ENCODE results near the gene MPDZ.
"Not testable (repeated sequence)": the region's sequence is repeated elsewhere in the genome, so short reads cannot be mapped to it uniquely, and the experiment has no call there.

The MPDZ gene

GRCh38 chr9:13263511-13263910 lies 16.0 kb downstream of the MPDZ start:
- no peak for DNase-seq

- DNase-seq = no peak
Observed at GRCh38 chr9:13252852-13253251, 26.6 kb downstream of the MPDZ start.

- DNase-seq = no peak
Observed at GRCh38 chr9:13244181-13244580, 35.3 kb downstream of the MPDZ start.

DNA sequence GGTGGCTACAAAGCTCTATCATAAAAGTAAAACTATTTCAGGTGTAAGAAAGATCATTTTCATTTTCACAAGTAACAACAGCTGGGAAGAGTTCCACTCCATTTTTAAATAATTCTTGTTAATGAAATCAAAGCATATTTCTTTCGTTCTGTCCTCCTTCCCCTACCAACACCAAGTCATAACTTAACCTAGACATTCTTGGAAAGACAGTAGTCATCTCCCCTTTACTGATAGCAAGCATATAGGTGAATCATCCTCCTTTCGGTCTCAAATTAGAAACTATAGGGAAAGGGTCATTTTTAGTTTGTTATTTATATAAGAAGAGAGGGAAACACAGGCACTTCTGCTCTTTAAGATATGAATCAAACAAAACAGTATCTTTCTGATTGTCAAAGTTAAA lies 38.2 kb downstream of the MPDZ start:
- no peak for DNase-seq

GRCh38 chr9:13239660-13240059 lies 39.8 kb downstream of the MPDZ start:
- DNase-seq = no peak

DNA sequence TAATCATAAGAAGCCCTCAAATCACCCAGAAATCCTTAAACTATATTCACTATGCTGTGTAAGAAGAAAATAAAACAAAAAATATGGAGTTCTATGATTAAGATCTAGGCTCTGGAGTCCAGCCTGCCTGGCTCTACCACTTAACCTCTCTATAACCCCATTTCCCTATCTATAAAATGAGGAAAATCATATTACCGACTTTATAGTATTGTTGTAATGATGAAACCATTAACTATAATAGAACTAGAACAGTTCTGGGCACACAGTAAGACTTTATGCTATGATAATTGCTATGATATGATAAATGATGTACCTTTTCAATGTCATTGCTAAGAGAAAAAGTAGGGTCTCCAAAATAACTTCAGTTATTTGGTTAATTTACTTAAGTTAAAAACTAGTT lies 40.3 kb downstream of the MPDZ start:
- no peak for DNase-seq

- no peak for DNase-seq
Observed at GRCh38 chr9:13234932-13235331, 44.6 kb downstream of the MPDZ start.

DNA sequence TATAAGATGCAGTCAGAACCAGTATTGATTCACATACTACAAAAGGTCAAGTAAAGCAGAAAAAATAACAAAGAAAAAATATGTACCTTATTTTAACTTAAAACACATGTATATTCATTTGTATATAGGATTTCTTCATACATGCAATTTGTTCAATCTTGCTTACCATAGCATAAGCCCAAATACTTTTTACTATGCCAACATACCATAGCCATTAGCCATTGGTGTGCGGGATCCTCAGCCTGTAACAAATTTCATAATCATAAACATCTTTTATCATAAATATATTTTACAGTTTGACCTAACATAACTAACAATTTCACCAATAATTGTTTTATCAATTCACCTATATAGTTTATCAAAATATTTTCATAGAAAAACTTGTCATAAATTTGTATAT lies 51.1 kb downstream of the MPDZ start:
- DNase-seq = no peak

GRCh38 chr9:13224366-13224765 lies 55.1 kb downstream of the MPDZ start:
- DNase-seq = no peak

DNA sequence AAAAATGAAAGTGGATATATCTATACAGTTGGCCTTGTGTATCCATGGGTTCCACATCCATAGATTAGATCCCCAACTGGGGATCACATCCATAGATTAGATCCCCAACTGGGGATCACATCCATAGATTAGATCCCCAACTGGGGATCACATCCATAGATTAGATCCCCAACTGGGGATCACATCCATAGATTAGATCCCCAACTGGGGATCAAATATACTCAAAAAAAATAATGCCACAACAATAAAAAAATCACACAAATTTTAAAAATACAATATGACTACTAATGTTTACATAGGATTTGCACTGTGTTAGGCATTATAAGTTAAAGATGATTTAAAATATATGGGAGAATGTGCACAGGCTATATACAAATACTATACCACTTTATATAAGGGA lies 56.8 kb downstream of the MPDZ start:
- DNase-seq = not testable (repeated sequence)

- no peak for DNase-seq
Observed at GRCh38 chr9:13221741-13222140, 57.8 kb downstream of the MPDZ start.

DNA sequence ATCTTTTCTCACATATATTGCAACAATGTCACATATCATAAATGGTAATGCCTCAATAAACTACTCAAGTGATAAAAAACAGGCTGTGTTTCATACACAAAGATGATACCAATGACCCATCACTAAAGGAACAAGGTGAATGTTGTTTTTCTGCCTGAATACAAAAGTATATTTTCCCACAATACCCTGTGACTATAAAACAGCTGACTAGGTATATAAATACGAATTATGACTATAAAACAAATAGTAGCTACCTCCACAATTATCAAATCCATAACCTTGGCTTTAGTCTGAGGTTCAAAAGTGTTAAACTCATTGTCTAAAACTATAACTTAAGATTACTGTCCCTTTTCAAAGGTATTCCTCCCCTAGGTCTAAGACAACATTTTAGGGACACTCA lies 58.7 kb downstream of the MPDZ start:
- no peak for DNase-seq

DNA sequence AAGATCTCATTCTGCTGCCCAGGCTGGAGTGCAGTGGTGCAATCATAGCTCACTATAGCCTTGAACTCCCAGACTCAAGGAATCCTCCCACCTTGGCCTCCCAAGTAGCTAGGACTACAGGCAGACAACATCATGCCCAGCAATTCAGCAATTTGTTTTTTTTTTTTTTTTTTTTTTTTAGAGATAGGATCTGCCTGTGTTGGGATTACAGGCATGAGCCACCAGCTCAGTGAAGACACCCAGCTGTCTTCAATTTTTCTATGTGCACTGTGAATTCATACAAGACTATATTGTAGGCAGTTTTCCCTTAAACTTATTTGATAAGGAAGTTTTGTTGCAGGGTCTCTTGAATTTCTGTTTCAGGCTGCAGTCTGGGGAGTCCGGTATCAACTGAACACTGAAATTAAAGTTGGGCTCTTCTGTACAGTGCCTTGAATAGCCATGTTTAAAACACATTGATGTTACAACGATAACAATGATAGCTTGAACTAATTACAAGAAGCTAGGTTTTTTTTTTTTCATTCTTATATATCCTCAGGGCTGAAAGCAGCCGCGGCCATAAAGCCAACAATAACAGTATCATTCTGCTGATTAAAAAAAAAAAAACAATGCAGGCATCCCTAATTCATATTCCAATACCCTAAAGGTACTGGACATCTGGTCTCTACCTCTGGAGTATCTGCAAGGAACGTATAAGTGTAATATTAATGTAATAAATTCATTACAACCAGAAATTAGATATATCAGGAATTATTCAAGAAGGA lies 63.5 kb downstream of the MPDZ start:
- DNase-seq = no peak

DNA sequence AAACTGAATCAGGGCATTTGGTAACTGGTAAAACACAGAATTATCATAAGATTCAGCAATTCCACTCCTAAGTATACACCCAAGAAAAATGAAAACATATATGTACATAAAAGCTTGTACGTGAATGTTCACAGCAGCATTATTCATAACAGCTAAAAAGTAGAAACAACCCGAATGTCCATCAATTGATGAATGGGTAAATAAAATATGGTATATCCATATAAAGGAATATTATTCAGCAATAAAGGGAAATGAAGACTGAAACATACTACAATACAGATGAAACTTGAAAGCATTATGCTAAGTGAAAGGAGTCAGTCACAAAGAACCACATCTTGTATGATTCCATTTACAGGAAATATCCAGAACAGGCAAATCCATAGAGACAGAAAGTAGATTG lies 65.5 kb downstream of the MPDZ start:
- DNase-seq = no peak

- DNase-seq = no peak
Observed at GRCh38 chr9:13213337-13213736, 66.2 kb downstream of the MPDZ start.

DNA sequence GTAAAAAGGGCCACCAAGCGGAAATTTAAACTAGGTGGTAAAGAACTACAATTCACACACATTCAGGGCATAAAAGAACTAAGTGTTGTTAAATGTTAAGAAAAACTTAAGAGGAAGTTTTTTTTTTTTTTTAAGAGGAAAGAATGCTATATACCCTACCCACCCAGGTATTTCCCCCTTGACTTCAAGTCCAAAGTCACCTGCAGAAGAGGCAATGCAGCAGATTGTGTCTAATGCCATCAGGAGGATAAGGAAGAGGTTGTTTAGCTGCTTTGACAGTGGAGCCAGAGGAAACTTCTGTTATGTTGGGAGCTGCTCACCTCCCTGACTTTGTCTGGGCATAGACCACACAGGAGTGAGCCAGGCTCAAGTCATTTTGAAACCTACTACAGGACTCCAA lies 69.2 kb downstream of the MPDZ start:
- no peak for DNase-seq

GRCh38 chr9:13209498-13209897 lies 70.0 kb downstream of the MPDZ start:
- DNase-seq = no peak

- no peak for DNase-seq
Observed at GRCh38 chr9:13205824-13206223, 73.7 kb downstream of the MPDZ start.

DNA sequence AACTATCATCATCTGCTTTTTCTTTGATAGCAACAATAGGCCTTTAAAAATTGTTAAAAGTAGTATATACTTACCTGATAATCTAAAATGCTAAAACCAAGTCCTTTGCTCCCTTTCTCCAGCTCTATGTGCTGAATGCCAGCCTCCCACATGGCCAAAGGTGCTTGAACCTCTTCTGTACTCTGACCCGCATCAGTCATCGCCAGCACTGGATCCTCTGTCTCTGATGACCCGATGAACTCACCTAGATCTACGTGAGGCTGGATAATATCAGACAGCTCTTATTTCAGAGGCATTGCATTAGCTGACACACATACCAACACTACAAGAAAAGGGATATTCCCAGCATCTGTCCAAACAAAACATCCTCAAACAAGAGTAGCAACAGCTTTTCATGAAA lies 89.5 kb downstream of the MPDZ start:
- no peak for DNase-seq

DNA sequence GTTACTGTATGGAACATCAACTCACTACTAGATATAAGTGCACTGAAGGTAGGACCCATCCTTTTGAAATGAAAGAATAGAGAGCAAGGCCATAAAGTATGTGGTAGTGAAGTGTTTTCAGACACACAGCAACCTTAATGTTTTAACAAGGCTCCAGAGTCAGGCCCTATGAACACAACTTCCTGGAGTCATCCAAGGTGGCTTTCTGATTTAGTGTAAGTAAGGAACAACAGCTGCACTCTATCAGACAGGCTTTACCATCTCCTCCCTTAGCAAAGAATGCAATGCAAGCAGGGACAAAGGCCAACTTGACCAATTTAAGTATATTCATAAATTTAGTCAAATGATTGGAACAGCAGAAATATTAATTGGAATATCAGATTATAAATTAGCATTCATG lies 90.1 kb downstream of the MPDZ start:
- DNase-seq = no peak

DNA sequence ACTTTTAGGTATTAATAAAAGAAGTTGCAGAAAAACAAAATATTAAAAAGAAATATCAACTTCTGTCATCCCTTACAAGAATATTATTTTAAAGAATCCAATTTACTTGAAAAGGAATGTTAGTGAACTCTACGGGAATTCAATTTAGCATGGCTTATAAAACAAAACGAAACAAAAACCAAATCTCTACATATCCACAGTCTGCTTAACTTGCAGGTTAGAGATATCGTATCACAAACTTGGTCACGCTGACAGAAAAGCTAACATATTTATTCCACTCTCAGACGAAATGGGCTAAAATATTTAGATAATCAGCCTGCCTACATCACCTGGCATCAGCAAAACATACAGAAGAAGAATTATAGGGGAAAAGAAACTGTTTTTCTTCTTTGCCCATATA lies 92.7 kb downstream of the MPDZ start:
- DNase-seq = no peak

DNA sequence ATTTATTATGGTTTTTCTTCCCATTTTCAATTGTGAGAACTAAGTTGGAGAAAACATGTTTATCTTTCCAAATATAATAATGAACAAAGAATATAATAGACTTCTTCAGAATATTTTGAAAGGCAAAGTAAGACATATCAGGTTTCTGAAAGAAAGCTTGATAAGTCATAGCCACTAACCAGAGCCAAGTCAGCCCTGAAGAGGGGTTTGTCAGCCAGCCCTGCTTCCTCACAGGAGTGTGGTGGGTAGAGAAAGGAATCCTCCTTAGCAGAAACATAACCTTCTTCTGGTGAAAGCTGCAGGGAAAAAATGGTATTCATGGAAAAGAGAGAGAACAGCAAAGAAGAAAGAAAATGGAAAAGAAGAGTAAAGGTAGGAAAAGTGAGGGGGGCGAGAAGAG lies 93.4 kb downstream of the MPDZ start:
- no peak for DNase-seq

- no peak for DNase-seq
Observed at GRCh38 chr9:13181652-13182051, 97.8 kb downstream of the MPDZ start.

GRCh38 chr9:13179257-13179656 lies 100.2 kb downstream of the MPDZ start:
- no peak for DNase-seq

DNA sequence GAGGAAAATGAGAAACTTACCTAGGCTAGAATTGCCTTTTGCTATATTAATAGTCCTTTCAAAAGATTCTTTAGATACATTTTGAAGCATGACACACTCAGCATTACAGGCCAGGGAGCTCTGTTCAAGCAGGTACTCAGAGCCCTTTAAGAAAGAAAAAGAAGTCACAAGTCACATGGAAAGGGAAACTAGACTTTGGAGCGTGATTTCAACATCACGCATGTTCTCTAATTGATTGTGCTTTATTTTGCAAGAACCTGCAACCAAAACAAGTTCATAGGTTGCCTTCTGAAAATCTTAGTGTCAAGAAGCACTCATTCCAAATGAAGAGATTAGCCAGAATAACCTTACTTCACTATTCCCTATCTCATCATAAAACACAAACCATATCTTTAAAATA lies 103.8 kb downstream of the MPDZ start:
- DNase-seq = no peak
